DOHH2 (cell line): ENCODE measurements around the gene ZDHHC9.

Experiments
- H3F3A ChIP-seq: fragments of 200-600 bp; sonication (generic), shearing (Covaris generic); 2 replicates; pipeline ENCODE4 v1.6.0; 2016; ENCODE audit warnings: antibody characterized with exemption, mild to moderate bottlenecking; ENCODE audit not compliant: control insufficient read depth, insufficient read depth
- H3K27ac ChIP-seq: fragments of 200-600 bp; sonication (generic); 2 replicates; pipeline ENCODE4 v1.5.1; 2014; ENCODE audit warnings: low read depth, mild to moderate bottlenecking, low read length, moderate library complexity
- H3K27me3 ChIP-seq: fragments of 200-600 bp; sonication (generic); 2 replicates; pipeline ENCODE4 v1.6.1; 2014; ENCODE audit warnings: mild to moderate bottlenecking, low read length, mixed read lengths; ENCODE audit not compliant: control insufficient read depth
- H3K36me3 ChIP-seq: fragments of 200-600 bp; sonication (generic); 2 replicates; pipeline ENCODE4 v1.6.1; 2014; ENCODE audit warnings: mild to moderate bottlenecking, low read length, moderate library complexity, mixed read lengths; ENCODE audit not compliant: control insufficient read depth
- H3K4me1 ChIP-seq: fragments of 200-600 bp; sonication (generic); 2 replicates; pipeline ENCODE4 v1.6.1; 2014; ENCODE audit warnings: mild to moderate bottlenecking, low read length, mixed read lengths; ENCODE audit not compliant: control insufficient read depth
- H3K4me2 ChIP-seq: fragments of 200-600 bp; sonication (generic); 2 replicates; pipeline ENCODE4 v1.6.0; 2014; ENCODE audit warnings: mild to moderate bottlenecking, low read length, moderate library complexity
- H3K4me3 ChIP-seq: fragments of 200-600 bp; sonication (generic); 2 replicates; pipeline ENCODE4 v1.5.1; 2014; ENCODE audit warnings: mild to moderate bottlenecking, low read length, mixed read lengths
- H3K79me2 ChIP-seq: fragments of 200-600 bp; sonication (generic); 2 replicates; pipeline ENCODE4 v1.6.1; 2014; ENCODE audit warnings: mild to moderate bottlenecking, low read length, mixed read lengths; ENCODE audit not compliant: control insufficient read depth
- H3K9me2 ChIP-seq: fragments of 200-600 bp; sonication (generic); replicated peaks from 2 replicates; pipeline ENCODE4 v1.6.1; 2014; ENCODE audit warnings: mild to moderate bottlenecking, low read length, mixed read lengths; ENCODE audit not compliant: control insufficient read depth
- H3K9me3 ChIP-seq: fragments of 200-600 bp; sonication (generic); 2 replicates; pipeline ENCODE4 v1.6.1; 2014; ENCODE audit warnings: antibody characterized with exemption, low read length, mixed read lengths; ENCODE audit not compliant: control insufficient read depth, insufficient read depth
- H4K20me1 ChIP-seq: fragments of 200-600 bp; sonication (generic); 2 replicates; pipeline ENCODE4 v1.6.0; 2014; ENCODE audit warnings: low read depth, mild to moderate bottlenecking, antibody characterized with exemption, low read length, moderate library complexity; ENCODE audit not compliant: control insufficient read depth, insufficient read depth
- CTCF ChIP-seq: fragments of 200-600 bp; sonication (generic); IDR thresholded peaks from one replicate; pipeline ENCODE4 v1.5.1; 2014; ENCODE audit warnings: antibody characterized with exemption, mild to moderate bottlenecking, low read depth, low read length; ENCODE audit not compliant: poor library complexity, severe bottlenecking
- EZH2phosphoT487 ChIP-seq: fragments of 200-600 bp; sonication (generic); IDR thresholded peaks from 2 replicates; pipeline ENCODE4 v1.6.1; 2017; ENCODE audit warnings: borderline replicate concordance, mild to moderate bottlenecking, antibody characterized with exemption, low read length, moderate library complexity, mixed read lengths

The ZDHHC9 gene

GRCh38 chrX:129785160-129785947 lies 58.3 kb downstream of the ZDHHC9 start:
- Histone ChIP-seq H3K79me2 (peaks cover 75% of the 10 kb centered on the region), H4K20me1 (peaks cover 14% of the 10 kb centered on the region), H3K4me3 (peak overlapping the region; percentile 55), H3K4me2 (peak overlapping the region; percentile 75), H3F3A (peaks cover 10% of the 10 kb centered on the region; the same call in 1 of the 2 replicates), H3K27ac (peak overlapping the region; percentile 69), H3K9me2 (no peaks in the 10 kb centered on the region), H3K36me3 (peaks cover 77% of the 10 kb centered on the region), H3K4me1 (peaks cover 49% of the 10 kb centered on the region), H3K27me3 (no peaks in the 10 kb centered on the region), H3K9me3 (no peaks in the 10 kb centered on the region)
- TF ChIP-seq EZH2phosphoT487 (no peak), CTCF (no peak)

GRCh38 chrX:129784371-129784770 lies 59.3 kb downstream of the ZDHHC9 start:
- peaks cover 79% of the 10 kb centered on the region for H3K36me3 ChIP-seq

GRCh38 chrX:129783291-129783713 lies 60.4 kb downstream of the ZDHHC9 start:
- H3K79me2 ChIP-seq = peaks cover 90% of the 10 kb centered on the region

More at GRCh38 chrX:129784371-129784770, 59.3 kb downstream of the ZDHHC9 start:
- TF ChIP-seq CTCF = no peak
- TF ChIP-seq EZH2phosphoT487 = no peak
- Histone ChIP-seq H3K27me3 (no peaks in the 10 kb centered on the region), H3K4me2 (peak overlapping the region; percentile 97), H3K9me3 (no peaks in the 10 kb centered on the region), H3K4me1 (peaks cover 52% of the 10 kb centered on the region), H3K27ac (peak overlapping the region; percentile 82), H3K79me2 (peaks cover 85% of the 10 kb centered on the region), H4K20me1 (peaks cover 14% of the 10 kb centered on the region), H3F3A (peaks cover 10% of the 10 kb centered on the region; the same call in 1 of the 2 replicates), H3K9me2 (no peaks in the 10 kb centered on the region), H3K4me3 (peak overlapping the region; percentile 97)

More at GRCh38 chrX:129783291-129783713, 60.4 kb downstream of the ZDHHC9 start:
- TF ChIP-seq CTCF (no peak), EZH2phosphoT487 (no peak)
- H3K9me2 ChIP-seq = no peaks in the 10 kb centered on the region
- peak overlapping the region; percentile 97 for H3K4me3 ChIP-seq
- H3K27me3 ChIP-seq = no peaks in the 10 kb centered on the region
- no peaks in the 10 kb centered on the region for H3K9me3 ChIP-seq
- peaks cover 14% of the 10 kb centered on the region; the same call in 1 of the 2 replicates for H3F3A ChIP-seq
- H4K20me1 ChIP-seq = peaks cover 14% of the 10 kb centered on the region
- peak overlapping the region; percentile 97 for H3K4me2 ChIP-seq
- peak overlapping the region; percentile 82 for H3K27ac ChIP-seq
- peaks cover 62% of the 10 kb centered on the region for H3K4me1 ChIP-seq
- H3K36me3 ChIP-seq = peaks cover 74% of the 10 kb centered on the region
